SK-N-SH (cell line): ENCODE data around the gene THADA.

Experiments used
- EZH2phosphoT487 ChIP-seq: fragments of 200-600 bp; sonication (generic); IDR thresholded peaks from 2 replicates; pipeline ENCODE4 v1.6.1; 2017; ENCODE audit warnings: low read depth, mixed run types, mild to moderate bottlenecking, antibody characterized with exemption, moderate library complexity, borderline replicate concordance
- GABPA ChIP-seq: IDR thresholded peaks from 2 replicates; pipeline ENCODE4 v1.4.0; 2012; ENCODE audit warnings: low read depth, mild to moderate bottlenecking
- JUND ChIP-seq: IDR thresholded peaks from 2 replicates; pipeline ENCODE4 v1.4.0; 2012
- RCOR1 ChIP-seq: fragments of 150-350 bp; IDR thresholded peaks from 2 replicates; pipeline ENCODE4 v1.6.1; 2017; ENCODE audit warnings: antibody characterized with exemption, low read length
- SIN3A ChIP-seq: IDR thresholded peaks from 2 replicates; pipeline ENCODE4 v1.6.1; 2012; ENCODE audit warnings: low read depth, mild to moderate bottlenecking, low read length, moderate library complexity, borderline replicate concordance
- YY1 ChIP-seq: IDR thresholded peaks from 2 replicates; pipeline ENCODE4 v1.4.0; 2012; ENCODE audit warnings: low read depth, mild to moderate bottlenecking
- TF ChIP-seq, protein P1 (sequence below): fragments of 200-600 bp; sonication (generic); IDR thresholded peaks from 2 replicates; pipeline ENCODE4 v1.6.1; 2017; ENCODE audit warnings: antibody characterized with exemption, mild to moderate bottlenecking, moderate library complexity
- TF ChIP-seq, protein P2 (sequence below): IDR thresholded peaks from 2 replicates; pipeline ENCODE4 v1.6.1; 2012; ENCODE audit warnings: mild to moderate bottlenecking, low read depth, low read length, moderate library complexity

DNA sequence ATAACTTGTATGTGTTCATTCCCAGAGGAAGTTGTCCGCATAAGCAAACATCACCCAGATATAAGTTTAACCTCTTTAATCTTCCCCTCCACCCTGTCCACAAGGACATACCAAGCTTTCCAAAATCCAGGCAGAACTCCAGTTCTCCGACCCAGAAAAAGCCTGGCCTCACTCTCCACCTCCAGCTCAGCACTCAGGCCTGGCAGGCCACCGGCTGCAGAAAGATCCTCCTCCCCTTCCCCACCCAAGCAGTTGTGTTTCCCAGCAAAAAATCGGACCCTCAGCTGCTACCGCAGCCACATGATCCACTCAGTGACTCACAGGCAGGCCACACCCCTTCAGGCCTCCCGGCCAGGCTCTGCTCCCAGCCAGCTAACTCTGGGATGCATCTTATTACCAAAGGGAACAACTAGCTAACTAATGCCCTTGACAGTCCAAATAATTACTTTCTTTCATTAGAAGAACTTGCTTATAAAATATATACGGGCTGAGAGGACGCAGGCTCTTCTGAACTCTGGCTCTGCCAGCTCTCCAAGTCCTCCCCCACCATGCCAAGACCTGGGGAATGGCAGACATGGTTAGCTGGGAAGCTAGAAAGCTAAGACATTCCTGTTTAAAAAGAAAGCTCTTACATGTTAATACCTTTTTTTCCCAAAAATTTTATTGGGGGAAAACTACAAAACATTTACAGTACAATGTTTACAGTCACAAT is 373.9 kb downstream of the THADA start:
- TF ChIP-seq, protein P1, sequence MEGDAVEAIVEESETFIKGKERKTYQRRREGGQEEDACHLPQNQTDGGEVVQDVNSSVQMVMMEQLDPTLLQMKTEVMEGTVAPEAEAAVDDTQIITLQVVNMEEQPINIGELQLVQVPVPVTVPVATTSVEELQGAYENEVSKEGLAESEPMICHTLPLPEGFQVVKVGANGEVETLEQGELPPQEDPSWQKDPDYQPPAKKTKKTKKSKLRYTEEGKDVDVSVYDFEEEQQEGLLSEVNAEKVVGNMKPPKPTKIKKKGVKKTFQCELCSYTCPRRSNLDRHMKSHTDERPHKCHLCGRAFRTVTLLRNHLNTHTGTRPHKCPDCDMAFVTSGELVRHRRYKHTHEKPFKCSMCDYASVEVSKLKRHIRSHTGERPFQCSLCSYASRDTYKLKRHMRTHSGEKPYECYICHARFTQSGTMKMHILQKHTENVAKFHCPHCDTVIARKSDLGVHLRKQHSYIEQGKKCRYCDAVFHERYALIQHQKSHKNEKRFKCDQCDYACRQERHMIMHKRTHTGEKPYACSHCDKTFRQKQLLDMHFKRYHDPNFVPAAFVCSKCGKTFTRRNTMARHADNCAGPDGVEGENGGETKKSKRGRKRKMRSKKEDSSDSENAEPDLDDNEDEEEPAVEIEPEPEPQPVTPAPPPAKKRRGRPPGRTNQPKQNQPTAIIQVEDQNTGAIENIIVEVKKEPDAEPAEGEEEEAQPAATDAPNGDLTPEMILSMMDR: no peak
- no peak for TF ChIP-seq YY1
- no peak for TF ChIP-seq RCOR1
- TF ChIP-seq, protein P2, sequence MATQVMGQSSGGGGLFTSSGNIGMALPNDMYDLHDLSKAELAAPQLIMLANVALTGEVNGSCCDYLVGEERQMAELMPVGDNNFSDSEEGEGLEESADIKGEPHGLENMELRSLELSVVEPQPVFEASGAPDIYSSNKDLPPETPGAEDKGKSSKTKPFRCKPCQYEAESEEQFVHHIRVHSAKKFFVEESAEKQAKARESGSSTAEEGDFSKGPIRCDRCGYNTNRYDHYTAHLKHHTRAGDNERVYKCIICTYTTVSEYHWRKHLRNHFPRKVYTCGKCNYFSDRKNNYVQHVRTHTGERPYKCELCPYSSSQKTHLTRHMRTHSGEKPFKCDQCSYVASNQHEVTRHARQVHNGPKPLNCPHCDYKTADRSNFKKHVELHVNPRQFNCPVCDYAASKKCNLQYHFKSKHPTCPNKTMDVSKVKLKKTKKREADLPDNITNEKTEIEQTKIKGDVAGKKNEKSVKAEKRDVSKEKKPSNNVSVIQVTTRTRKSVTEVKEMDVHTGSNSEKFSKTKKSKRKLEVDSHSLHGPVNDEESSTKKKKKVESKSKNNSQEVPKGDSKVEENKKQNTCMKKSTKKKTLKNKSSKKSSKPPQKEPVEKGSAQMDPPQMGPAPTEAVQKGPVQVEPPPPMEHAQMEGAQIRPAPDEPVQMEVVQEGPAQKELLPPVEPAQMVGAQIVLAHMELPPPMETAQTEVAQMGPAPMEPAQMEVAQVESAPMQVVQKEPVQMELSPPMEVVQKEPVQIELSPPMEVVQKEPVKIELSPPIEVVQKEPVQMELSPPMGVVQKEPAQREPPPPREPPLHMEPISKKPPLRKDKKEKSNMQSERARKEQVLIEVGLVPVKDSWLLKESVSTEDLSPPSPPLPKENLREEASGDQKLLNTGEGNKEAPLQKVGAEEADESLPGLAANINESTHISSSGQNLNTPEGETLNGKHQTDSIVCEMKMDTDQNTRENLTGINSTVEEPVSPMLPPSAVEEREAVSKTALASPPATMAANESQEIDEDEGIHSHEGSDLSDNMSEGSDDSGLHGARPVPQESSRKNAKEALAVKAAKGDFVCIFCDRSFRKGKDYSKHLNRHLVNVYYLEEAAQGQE: peak; percentile 65
- peak; percentile 86 for TF ChIP-seq SIN3A
- peak; percentile 92 for TF ChIP-seq JUND
- TF ChIP-seq EZH2phosphoT487: no peak
- no peak; the same call in 1 of the 2 replicates for TF ChIP-seq GABPA
